ENCODE results near the gene RGPD8. TPM values are rescaled to one million over a fixed set of nuclear protein-coding genes. Genes with fewer than 3 reads are reported as not detected.

RGPD8 gene
- total and polyA plus RNA-seq, 2 of the 13 experiments (the other 11 are each of a cell fraction or from before 2014, with no cell fraction given) = 2.3 to 12.8 TPM

- TF ChIP-seq PRDM15 (CRISPR knock-in tag; IDR thresholded peaks at IDR 0.05) = no peak
- no peak for TF ChIP-seq MIER2 (CRISPR knock-in tag; IDR thresholded peaks at IDR 0.05)
- no peak for TF ChIP-seq ZNF674 (CRISPR knock-in tag; IDR thresholded peaks at IDR 0.05; ENCODE audit: low read depth)
- TF ChIP-seq MXI1 (IDR thresholded peaks at IDR 0.05; ENCODE audit: borderline replicate concordance, low read depth, low read length) = no peak
- TF ChIP-seq ZNF350 (CRISPR knock-in tag; IDR thresholded peaks at IDR 0.05; ENCODE audit: borderline replicate concordance, low read depth) = 0 out of 2 replicates have a peak, but pooled peaks have one; percentile 22
- TF ChIP-seq ZBTB37 (CRISPR knock-in tag; IDR thresholded peaks at IDR 0.05) = no peak
- TF ChIP-seq ATF2 (CRISPR knock-in tag; IDR thresholded peaks at IDR 0.05) = peak; percentile 50; the same call in 1 of the 2 replicates
- TF ChIP-seq ZBTB14 (CRISPR knock-in tag; IDR thresholded peaks at IDR 0.05) = no peak
- no peak for TF ChIP-seq ZNF850 (CRISPR knock-in tag; conservative IDR thresholded peaks at IDR 0.05)
- no peak for TF ChIP-seq XBP1 (CRISPR knock-in tag; IDR thresholded peaks at IDR 0.05)
- TF ChIP-seq SAP130 (CRISPR knock-in tag; IDR thresholded peaks at IDR 0.05; ENCODE audit: low read depth) = 0 out of 2 replicates have a peak, but pooled peaks have one; percentile 7
- no peak for TF ChIP-seq POLR2AphosphoS2 (IDR thresholded peaks at IDR 0.05; ENCODE audit: low read depth, low read length)
- no peak for TF ChIP-seq TFDP2 (CRISPR knock-in tag; IDR thresholded peaks at IDR 0.05)
- no peak for TF ChIP-seq E2F5 (CRISPR knock-in tag; conservative IDR thresholded peaks at IDR 0.05)
- no peak for TF ChIP-seq MEF2D (CRISPR knock-in tag; IDR thresholded peaks at IDR 0.05)
- 0 out of 2 replicates have a peak, but pooled peaks have one; percentile 28 for TF ChIP-seq HIVEP1 (CRISPR knock-in tag; IDR thresholded peaks at IDR 0.05)
- TF ChIP-seq ZNF761 (CRISPR knock-in tag; conservative IDR thresholded peaks at IDR 0.05) = no peak
Observed at GRCh38 chr2:112345030-112346027, 88.1 kb downstream of the RGPD8 start (continued).

Measured in HepG2 (cell line).